ENCODE data around the gene TSHZ1.
A peak's percentile ranks its signal among the peaks of the same experiment; 100 is the strongest.

Gene TSHZ1

DNA sequence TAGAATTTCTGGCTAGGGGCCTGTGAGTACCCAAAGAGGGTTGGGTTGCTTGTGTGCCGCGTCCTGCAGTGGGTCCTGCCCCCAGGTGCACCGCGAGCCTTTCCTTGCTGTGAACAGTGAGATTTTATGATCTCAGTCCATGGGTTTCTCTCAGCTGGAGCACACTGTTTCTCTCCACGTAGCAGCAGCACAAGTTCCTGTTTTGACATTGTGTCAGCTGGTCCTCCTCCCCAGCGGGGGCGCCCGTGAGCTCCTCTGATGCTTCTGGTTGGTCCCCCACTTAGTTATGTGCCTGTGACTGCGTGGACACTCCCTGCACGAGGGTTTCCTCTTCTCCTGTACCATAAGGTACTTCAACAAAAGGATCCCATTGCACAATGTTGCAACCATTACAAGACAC is 29.8 kb downstream of the TSHZ1 start:
- POLR2A ChIA-PET = no interaction called here
- Histone ChIP-seq H3K4me1 (ENCODE audit: control insufficient read depth, insufficient read depth, low read length) (no peaks in the 10 kb centered on the region), H3K36me3 (ENCODE audit: control insufficient read depth in 2 of 2, insufficient read depth in 1 of 2, low read length in 2 of 2) (peaks cover 0 to 4% of the 10 kb centered on the region in 2 experiments; a peak in 1 of 3 replicates), H3K4me3 (ENCODE audit: low read depth, low read length) (no peak overlapping the region), H3K9me3 (ENCODE audit: control insufficient read depth, insufficient read depth, low read depth, low read length) (no peaks in the 10 kb centered on the region), H3K27ac (ENCODE audit: extremely low read depth, low read depth, low read length) (no peak overlapping the region)
- TF ChIP-seq ZSCAN23 (tag by site-specific recombination; IDR thresholded peaks at IDR 0.05) (no peak), ZIC2 (tag by site-specific recombination; IDR thresholded peaks at IDR 0.05) (peak; percentile 76)
- CTCF ChIA-PET = no interaction called here

DNA sequence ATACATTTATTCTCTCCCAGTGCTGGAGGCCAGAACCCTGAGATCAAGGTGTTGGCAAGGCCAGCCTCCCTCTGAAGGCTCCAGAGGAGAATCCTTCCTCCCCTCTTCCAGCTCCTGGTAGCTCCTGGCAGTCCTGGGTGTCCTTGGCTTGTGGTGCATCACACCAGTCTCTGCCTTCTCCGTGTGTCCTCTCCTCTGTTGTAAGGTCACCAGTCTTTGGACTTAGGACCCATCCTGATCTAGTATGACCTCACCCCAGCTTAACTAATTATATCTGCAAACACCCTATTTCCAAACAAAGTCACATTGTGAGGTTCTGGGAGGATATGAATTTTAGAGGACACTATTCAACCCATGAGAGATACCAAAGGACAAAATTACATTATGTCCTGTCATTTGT is 31.1 kb downstream of the TSHZ1 start:
- Histone ChIP-seq H3K4me3 (ENCODE audit: low read depth, low read length) (no peak overlapping the region), H3K9me3 (ENCODE audit: control insufficient read depth, insufficient read depth, low read depth, low read length) (no peaks in the 10 kb centered on the region), H3K27ac (ENCODE audit: extremely low read depth, low read depth, low read length) (no peak overlapping the region), H3K4me1 (ENCODE audit: control insufficient read depth, insufficient read depth, low read length) (no peaks in the 10 kb centered on the region), H3K36me3 (ENCODE audit: control insufficient read depth in 2 of 2, insufficient read depth in 1 of 2, low read length in 2 of 2) (no peaks in the 10 kb centered on the region)
- TF ChIP-seq BCL11B (tag by site-specific recombination; IDR thresholded peaks at IDR 0.05; ENCODE audit: low read depth) (no peak), SETDB1 (IDR thresholded peaks at IDR 0.05; ENCODE audit: insufficient read length, low read length) (no peak), ZNF791 (tag by site-specific recombination; IDR thresholded peaks at IDR 0.05) (no peak), HOXC10 (CRISPR knock-in tag; IDR thresholded peaks at IDR 0.05) (no peak), ZNF544 (tag by site-specific recombination; IDR thresholded peaks at IDR 0.05) (no peak), ZNF10 (tag by site-specific recombination; IDR thresholded peaks at IDR 0.05) (no peak), ZNF555 (tag by site-specific recombination; conservative IDR thresholded peaks at IDR 0.05) (no peak), ZSCAN30 (tag by site-specific recombination; IDR thresholded peaks at IDR 0.05) (no peak), ZBTB1 (tag by site-specific recombination; IDR thresholded peaks at IDR 0.05) (no peak), ZXDB (tag by site-specific recombination; IDR thresholded peaks at IDR 0.05) (no peak)
- ChIA-PET POLR2A (no interaction called here), CTCF (no interaction called here)

DNA sequence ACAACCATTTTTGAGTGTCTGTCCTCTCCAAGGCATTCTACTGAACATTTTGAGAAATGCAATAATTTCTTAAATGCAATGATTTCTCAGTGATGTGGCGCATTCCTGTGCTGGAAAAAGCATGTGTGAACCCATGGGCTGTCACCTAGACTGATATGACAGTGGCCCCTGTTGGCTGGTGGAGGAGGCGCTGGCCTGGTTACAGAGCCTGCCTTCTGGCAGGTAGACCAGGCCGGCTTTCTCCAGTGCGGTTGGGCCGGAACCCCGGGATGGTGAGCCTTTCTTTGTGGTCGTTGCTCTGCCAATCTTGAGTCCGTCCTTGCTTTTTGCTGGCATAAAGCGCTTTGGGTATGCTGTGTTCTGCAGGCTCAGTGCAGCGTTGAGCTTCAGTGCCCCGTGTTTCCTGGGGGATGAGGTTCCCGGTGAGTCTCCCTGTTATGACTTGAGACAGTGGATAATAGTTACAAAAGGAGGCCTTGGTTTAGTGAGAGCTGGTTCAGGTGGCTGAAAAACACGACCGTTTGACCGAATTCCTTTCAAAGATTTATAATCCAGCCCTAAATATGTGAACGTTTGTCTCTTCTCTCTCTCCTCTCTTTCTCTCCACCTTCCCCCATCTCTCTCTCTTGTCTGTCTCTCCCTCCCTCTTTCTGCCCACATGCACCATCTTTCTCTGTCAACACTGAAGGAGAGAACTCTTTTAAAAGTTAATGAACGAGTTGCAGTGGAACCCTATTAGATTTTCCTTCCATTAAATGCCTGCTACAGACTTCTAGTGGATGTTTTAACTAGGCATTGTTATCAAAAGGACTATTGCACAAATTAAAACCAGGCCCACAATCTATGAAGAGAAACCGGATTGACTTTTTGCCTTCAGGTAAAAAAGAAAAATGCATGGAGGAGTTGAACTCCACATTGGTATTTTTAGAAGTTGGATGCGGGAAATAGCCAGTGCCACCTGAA is 34.0 kb downstream of the TSHZ1 start:
- H3K27ac ChIP-seq (ENCODE audit: extremely low read depth, low read depth, low read length) = no peak overlapping the region
- ChIA-PET POLR2A (no interaction called here), CTCF (interaction anchor here (0.7 to 1.5 kb wide), 5 partner anchors 9 to 592 kb away, joined by 3 to 4 read pairs (median 4); partner anchors contain the start of gene TSHZ1)
- peaks cover 20% of the 10 kb centered on the region for H3K4me1 ChIP-seq (ENCODE audit: control insufficient read depth, insufficient read depth, low read length)
- no peak overlapping the region for H3K4me3 ChIP-seq (ENCODE audit: low read depth, low read length)
- H3K9me3 ChIP-seq (ENCODE audit: control insufficient read depth, insufficient read depth, low read depth, low read length) = no peaks in the 10 kb centered on the region
- no peaks in the 10 kb centered on the region for H3K36me3 ChIP-seq (ENCODE audit: control insufficient read depth in 2 of 2, insufficient read depth in 1 of 2, low read length in 2 of 2)
- no peak for TF ChIP-seq ZNF837 (tag by site-specific recombination; IDR thresholded peaks at IDR 0.05)
- no peak for TF ChIP-seq ZNF248 (tag by site-specific recombination; IDR thresholded peaks at IDR 0.05)
- peak; percentile 17; the same call in 1 of the 2 replicates for TF ChIP-seq ZNF654 (tag by site-specific recombination; IDR thresholded peaks at IDR 0.05; ENCODE audit: low read depth)
- peak; percentile 40; the same call in 1 of the 2 replicates for TF ChIP-seq CTCF (tag by site-specific recombination; IDR thresholded peaks at IDR 0.05)
- TF ChIP-seq ZNF274 (IDR thresholded peaks at IDR 0.05; ENCODE audit: low read length) = no peak
- no peak for TF ChIP-seq ZNF274 (tag by site-specific recombination; IDR thresholded peaks at IDR 0.05; ENCODE audit: borderline replicate concordance)
- TF ChIP-seq, protein P1, sequence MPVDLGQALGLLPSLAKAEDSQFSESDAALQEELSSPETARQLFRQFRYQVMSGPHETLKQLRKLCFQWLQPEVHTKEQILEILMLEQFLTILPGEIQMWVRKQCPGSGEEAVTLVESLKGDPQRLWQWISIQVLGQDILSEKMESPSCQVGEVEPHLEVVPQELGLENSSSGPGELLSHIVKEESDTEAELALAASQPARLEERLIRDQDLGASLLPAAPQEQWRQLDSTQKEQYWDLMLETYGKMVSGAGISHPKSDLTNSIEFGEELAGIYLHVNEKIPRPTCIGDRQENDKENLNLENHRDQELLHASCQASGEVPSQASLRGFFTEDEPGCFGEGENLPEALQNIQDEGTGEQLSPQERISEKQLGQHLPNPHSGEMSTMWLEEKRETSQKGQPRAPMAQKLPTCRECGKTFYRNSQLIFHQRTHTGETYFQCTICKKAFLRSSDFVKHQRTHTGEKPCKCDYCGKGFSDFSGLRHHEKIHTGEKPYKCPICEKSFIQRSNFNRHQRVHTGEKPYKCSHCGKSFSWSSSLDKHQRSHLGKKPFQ (tag by site-specific recombination; IDR thresholded peaks at IDR 0.05) = no peak
- no peak for TF ChIP-seq ZNF37A (tag by site-specific recombination; IDR thresholded peaks at IDR 0.05)
- TF ChIP-seq, protein P2, sequence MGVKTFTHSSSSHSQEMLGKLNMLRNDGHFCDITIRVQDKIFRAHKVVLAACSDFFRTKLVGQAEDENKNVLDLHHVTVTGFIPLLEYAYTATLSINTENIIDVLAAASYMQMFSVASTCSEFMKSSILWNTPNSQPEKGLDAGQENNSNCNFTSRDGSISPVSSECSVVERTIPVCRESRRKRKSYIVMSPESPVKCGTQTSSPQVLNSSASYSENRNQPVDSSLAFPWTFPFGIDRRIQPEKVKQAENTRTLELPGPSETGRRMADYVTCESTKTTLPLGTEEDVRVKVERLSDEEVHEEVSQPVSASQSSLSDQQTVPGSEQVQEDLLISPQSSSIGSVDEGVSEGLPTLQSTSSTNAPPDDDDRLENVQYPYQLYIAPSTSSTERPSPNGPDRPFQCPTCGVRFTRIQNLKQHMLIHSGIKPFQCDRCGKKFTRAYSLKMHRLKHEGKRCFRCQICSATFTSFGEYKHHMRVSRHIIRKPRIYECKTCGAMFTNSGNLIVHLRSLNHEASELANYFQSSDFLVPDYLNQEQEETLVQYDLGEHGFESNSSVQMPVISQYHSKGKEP (tag by site-specific recombination; IDR thresholded peaks at IDR 0.05) = peak; percentile 71
- no peak for TF ChIP-seq PRDM1 (tag by site-specific recombination; IDR thresholded peaks at IDR 0.05)
- TF ChIP-seq ZNF221 (tag by site-specific recombination; IDR thresholded peaks at IDR 0.05; ENCODE audit: borderline replicate concordance) = no peak
- no peak for TF ChIP-seq ZNF623 (tag by site-specific recombination; IDR thresholded peaks at IDR 0.05)
- no peak for TF ChIP-seq ZNF791 (tag by site-specific recombination; IDR thresholded peaks at IDR 0.05)
- TF ChIP-seq ZSCAN18 (tag by site-specific recombination; IDR thresholded peaks at IDR 0.05) = no peak
- no peak for TF ChIP-seq GLIS2 (tag by site-specific recombination; IDR thresholded peaks at IDR 0.05)
- TF ChIP-seq HOXC10 (CRISPR knock-in tag; IDR thresholded peaks at IDR 0.05) = no peak

All from HEK293 (cell line).